ENCODE data around the gene OTC.

The OTC gene

DNA sequence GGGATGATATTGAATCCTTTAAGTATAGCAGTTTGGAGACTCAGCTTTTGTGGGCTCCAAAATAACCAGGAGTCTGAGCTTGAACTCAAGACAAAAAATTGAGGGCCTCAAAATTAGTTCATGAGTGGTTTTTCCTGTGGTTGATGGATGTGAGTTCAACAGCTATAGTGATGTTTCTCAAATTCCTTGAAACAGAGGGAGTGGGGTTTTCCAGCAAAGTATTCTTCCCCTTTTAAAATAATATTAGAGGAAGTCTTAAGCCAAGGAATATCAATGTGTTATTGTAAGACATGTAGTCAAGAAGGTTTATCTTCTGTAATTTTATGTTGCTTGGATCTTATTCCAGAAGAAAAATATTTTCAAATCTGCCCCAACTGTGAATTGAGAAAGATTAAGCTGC, 10.6 kb downstream of the OTC start:
- H3K27ac ChIP-seq (ENCODE audit: low read depth, low read length) = no peak overlapping the region
- no peaks in the 10 kb centered on the region for H3K36me3 ChIP-seq (ENCODE audit: insufficient read depth, low read length)
- H3K4me3 ChIP-seq (ENCODE audit: low read depth in 1 of 2, low read length in 2 of 2) = no peak overlapping the region
- H3K9me3 ChIP-seq (ENCODE audit: low read length) = no peaks in the 10 kb centered on the region
- no peaks in the 10 kb centered on the region for H3K4me1 ChIP-seq (ENCODE audit: insufficient read depth, low read length)
- H3K9ac ChIP-seq (ENCODE audit: low read length) = no peak overlapping the region
- H3K27me3 ChIP-seq (ENCODE audit: control insufficient read depth in 1 of 2, insufficient read depth in 2 of 2, low read length in 2 of 2) = no peaks in the 10 kb centered on the region

DNA sequence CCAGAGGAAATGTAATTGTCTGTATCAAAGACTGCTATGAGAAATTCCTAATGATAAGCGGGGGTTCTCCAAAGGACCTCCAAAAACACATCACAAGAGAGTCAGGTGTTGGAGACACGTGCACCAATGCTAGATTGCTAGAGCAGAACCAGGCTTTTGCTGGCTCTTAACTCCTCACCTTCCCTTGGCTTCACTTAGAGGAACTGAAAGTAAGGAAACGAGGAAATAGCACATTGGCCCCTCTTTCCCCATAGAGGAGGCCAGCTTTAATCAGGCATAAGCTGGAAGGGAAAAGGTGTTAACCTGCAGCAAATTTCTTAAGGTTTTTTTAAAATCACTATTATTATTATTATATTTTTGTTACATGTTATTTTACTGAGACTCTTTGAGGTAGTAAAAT, 13.6 kb downstream of the OTC start:
- Histone ChIP-seq H3K9me3 (ENCODE audit: low read length) (no peaks in the 10 kb centered on the region), H3K4me3 (ENCODE audit: low read depth in 1 of 2, low read length in 2 of 2) (no peak overlapping the region), H3K27me3 (ENCODE audit: control insufficient read depth in 1 of 2, insufficient read depth in 2 of 2, low read length in 2 of 2) (no peaks in the 10 kb centered on the region), H3K9ac (ENCODE audit: low read length) (no peak overlapping the region), H3K36me3 (ENCODE audit: insufficient read depth, low read length) (no peaks in the 10 kb centered on the region), H3K27ac (ENCODE audit: low read depth, low read length) (no peak overlapping the region), H3K4me1 (ENCODE audit: insufficient read depth, low read length) (no peaks in the 10 kb centered on the region)

DNA sequence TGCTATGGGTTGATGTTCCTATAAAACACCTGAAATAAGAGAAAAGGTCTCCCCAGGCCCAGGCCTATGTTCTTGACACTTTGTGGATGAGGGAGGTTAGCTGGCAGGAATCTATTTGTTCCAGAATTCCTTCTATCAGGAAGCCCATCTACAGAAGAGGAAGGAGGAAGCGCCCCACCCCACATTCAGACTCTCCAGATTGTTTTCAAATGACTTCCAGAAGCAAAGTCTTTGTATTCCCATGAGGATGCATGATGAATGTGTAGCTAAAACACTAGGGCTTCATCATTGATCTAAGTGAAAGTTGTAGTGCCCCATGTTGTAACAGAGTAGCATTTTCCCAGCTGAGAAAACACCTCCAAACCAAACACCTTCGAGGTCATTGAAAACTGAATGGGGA, 16.4 kb downstream of the OTC start:
- Histone ChIP-seq H3K9me3 (ENCODE audit: low read length) (no peaks in the 10 kb centered on the region), H3K27ac (ENCODE audit: low read depth, low read length) (no peak overlapping the region), H3K36me3 (ENCODE audit: insufficient read depth, low read length) (no peaks in the 10 kb centered on the region), H3K9ac (ENCODE audit: low read length) (no peak overlapping the region), H3K4me3 (ENCODE audit: low read depth in 1 of 2, low read length in 2 of 2) (no peak overlapping the region), H3K27me3 (ENCODE audit: control insufficient read depth in 1 of 2, insufficient read depth in 2 of 2, low read length in 2 of 2) (no peaks in the 10 kb centered on the region), H3K4me1 (ENCODE audit: insufficient read depth, low read length) (no peaks in the 10 kb centered on the region)

DNA sequence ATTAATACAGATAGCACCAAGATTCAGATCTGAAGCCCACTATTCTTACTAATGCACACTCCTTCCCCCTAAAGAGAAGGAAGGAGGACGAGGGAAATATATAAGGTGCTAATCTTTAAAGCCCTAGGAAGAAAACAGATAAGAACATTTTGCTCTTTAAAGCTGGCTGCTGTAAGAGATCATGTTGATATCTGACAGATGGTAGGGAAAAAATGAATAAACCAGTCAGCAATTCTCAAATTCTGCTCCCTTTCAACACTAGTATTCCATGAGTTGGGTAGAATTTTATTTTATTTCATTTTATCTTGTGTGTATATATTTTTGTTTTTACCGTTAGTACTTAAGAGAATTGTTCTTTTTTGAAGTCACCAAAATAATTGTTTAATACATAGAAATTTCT, 19.2 kb downstream of the OTC start:
- no peak overlapping the region for H3K27ac ChIP-seq (ENCODE audit: low read depth, low read length)
- no peaks in the 10 kb centered on the region for H3K4me1 ChIP-seq (ENCODE audit: insufficient read depth, low read length)

DNA sequence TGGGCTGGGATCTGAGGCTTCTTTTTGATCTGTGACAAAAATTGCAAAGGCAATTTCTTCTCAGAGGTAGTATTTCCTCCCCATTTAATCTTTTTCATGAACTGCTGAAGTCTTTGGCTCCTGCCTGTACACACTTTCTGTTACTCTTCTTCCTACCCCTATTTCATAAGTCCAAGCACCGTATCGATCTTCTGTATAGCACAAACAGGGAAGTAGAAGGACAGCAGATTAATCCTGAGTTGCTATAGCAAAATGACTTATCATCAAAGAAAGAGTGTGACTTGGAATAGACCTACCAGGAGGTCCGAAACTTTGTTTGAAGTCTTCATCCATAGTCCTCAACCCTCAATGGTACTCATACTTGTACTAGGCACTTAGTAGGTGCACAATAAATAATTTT, 22.0 kb downstream of the OTC start:
- H3K4me1 ChIP-seq (ENCODE audit: insufficient read depth, low read length) = no peaks in the 10 kb centered on the region
- H3K4me3 ChIP-seq (ENCODE audit: low read depth in 1 of 2, low read length in 2 of 2) = no peak overlapping the region
- no peak overlapping the region for H3K27ac ChIP-seq (ENCODE audit: low read depth, low read length)
- no peak overlapping the region for H3K9ac ChIP-seq (ENCODE audit: low read length)
- H3K36me3 ChIP-seq (ENCODE audit: insufficient read depth, low read length) = no peaks in the 10 kb centered on the region
- no peaks in the 10 kb centered on the region for H3K27me3 ChIP-seq (ENCODE audit: control insufficient read depth in 1 of 2, insufficient read depth in 2 of 2, low read length in 2 of 2)
- no peaks in the 10 kb centered on the region for H3K9me3 ChIP-seq (ENCODE audit: low read length)

More for the DNA sequence above, 19.2 kb downstream of the OTC start:
- Histone ChIP-seq H3K4me3 (ENCODE audit: low read depth in 1 of 2, low read length in 2 of 2) (no peak overlapping the region), H3K9me3 (ENCODE audit: low read length) (no peaks in the 10 kb centered on the region), H3K27me3 (ENCODE audit: control insufficient read depth in 1 of 2, insufficient read depth in 2 of 2, low read length in 2 of 2) (no peaks in the 10 kb centered on the region), H3K9ac (ENCODE audit: low read length) (no peak overlapping the region), H3K36me3 (ENCODE audit: insufficient read depth, low read length) (no peaks in the 10 kb centered on the region)

DNA sequence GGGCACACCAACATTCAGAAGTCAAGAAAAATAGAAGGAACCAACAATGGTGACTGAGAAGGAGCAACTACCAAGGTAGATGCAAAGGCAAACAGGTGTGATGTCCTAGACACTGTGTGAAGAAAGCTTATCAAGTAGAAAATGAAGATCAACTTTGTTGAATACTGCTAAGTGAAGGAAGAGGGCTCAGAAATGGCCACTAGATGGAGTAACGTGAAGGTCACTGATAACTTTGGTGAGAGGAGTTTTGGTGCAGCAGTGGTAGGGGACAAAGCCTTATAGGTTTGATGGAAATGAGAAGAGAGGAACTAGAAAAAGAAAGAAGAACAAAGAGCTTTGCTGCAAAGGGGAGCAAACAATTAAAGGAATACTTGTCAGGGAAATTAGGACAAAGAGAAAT, 23.5 kb downstream of the OTC start:
- Histone ChIP-seq H3K27ac (ENCODE audit: low read depth, low read length) (no peak overlapping the region), H3K9me3 (ENCODE audit: low read length) (no peaks in the 10 kb centered on the region), H3K4me3 (ENCODE audit: low read depth in 1 of 2, low read length in 2 of 2) (no peak overlapping the region), H3K9ac (ENCODE audit: low read length) (no peak overlapping the region), H3K27me3 (ENCODE audit: control insufficient read depth in 1 of 2, insufficient read depth in 2 of 2, low read length in 2 of 2) (no peaks in the 10 kb centered on the region), H3K4me1 (ENCODE audit: insufficient read depth, low read length) (no peaks in the 10 kb centered on the region), H3K36me3 (ENCODE audit: insufficient read depth, low read length) (no peaks in the 10 kb centered on the region)

DNA sequence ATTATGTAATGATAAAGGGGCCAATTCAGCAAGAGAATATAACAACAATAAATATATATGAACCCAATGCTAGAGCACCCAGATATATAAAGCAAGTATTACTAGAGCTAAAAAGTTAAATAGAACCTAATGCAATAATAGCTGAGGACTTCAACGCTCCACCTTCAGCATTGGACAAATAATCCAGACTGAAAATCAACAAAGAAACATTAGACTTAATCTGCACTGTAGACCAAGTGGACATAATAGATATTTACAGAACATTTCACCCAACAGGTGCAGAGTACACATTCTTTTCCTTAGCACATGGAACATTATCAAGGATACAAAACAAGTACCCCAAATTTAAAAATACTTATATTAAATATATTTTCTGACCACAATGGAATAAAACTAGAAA, 24.3 kb downstream of the OTC start:
- H3K9me3 ChIP-seq (ENCODE audit: low read length) = no peaks in the 10 kb centered on the region
- H3K4me3 ChIP-seq (ENCODE audit: low read depth in 1 of 2, low read length in 2 of 2) = no peak overlapping the region
- no peaks in the 10 kb centered on the region for H3K36me3 ChIP-seq (ENCODE audit: insufficient read depth, low read length)
- H3K27ac ChIP-seq (ENCODE audit: low read depth, low read length) = no peak overlapping the region
- no peaks in the 10 kb centered on the region for H3K27me3 ChIP-seq (ENCODE audit: control insufficient read depth in 1 of 2, insufficient read depth in 2 of 2, low read length in 2 of 2)
- no peaks in the 10 kb centered on the region for H3K4me1 ChIP-seq (ENCODE audit: insufficient read depth, low read length)
- no peak overlapping the region for H3K9ac ChIP-seq (ENCODE audit: low read length)

DNA sequence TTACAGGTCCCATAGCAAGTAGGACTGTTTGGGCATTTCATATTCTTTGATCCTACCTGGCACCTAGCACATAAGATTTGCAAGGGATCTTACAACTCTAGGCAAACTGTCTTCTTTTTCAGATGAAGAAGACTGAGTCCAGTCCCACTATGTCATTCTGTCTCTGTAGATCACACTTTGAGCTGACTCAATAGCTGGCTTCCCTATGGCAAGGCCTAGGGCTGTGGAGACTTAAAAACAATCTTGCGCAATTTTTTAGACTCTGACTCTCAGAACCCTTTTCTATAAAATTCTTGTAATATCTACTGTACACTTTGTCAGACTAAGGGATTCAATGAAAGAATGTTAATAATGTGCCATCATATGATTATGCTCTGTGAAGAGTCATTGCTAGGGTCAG, 26.7 kb downstream of the OTC start:
- H3K27me3 ChIP-seq (ENCODE audit: control insufficient read depth in 1 of 2, insufficient read depth in 2 of 2, low read length in 2 of 2) = no peaks in the 10 kb centered on the region
- no peak overlapping the region for H3K4me3 ChIP-seq (ENCODE audit: low read depth in 1 of 2, low read length in 2 of 2)
- H3K9ac ChIP-seq (ENCODE audit: low read length) = no peak overlapping the region
- H3K36me3 ChIP-seq (ENCODE audit: insufficient read depth, low read length) = no peaks in the 10 kb centered on the region
- H3K27ac ChIP-seq (ENCODE audit: low read depth, low read length) = no peak overlapping the region
- H3K9me3 ChIP-seq (ENCODE audit: low read length) = no peaks in the 10 kb centered on the region
- no peaks in the 10 kb centered on the region for H3K4me1 ChIP-seq (ENCODE audit: insufficient read depth, low read length)

DNA sequence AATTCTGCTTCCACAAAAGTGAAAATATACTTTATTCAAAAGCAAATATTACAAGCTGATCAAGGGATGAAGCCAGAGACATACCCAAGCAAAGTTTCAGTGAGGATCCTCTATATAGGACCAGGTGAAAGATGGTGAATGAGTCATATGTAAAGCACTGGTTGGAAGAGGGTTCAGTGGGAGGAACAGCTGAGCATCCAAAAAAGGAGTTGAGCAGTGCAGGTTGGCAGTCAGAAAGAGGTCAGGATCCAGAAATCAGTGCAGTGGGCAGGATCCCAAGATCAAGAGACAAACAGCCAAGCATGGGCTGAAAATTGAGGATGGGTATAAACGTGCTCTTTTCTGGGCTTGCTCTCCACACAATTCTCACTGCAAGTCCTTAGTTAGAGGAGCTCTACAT, 30.3 kb downstream of the OTC start:
- H3K27ac ChIP-seq (ENCODE audit: low read depth, low read length) = no peak overlapping the region

DNA sequence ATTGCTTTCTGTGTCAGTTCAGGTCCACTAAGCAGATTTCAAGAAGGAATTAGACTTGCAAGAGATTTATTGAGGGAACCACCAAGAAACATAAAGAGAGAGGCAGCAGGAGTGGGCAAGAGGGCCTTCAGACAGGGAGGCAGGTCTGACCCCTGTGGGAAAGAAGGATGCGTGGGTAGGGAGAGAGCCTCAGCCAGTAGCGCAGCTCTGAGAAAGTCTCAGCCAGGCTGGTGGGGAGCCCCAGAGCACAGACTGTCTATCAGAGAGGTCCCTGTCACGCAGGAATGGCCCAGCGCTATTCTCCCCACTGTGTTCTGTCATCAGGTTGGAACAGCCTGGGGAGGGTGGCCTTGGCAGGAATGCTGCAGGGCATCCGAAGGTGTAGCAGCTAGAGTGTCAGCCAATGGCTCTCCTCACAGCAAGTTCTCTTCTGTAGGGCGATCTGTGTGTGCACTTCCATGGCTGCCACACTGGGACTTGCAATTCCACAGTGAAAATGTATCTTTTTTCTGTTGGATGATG, 48.0 kb downstream of the OTC start:
- H3K36me3 ChIP-seq (ENCODE audit: insufficient read depth, low read length) = no peaks in the 10 kb centered on the region
- H3K9ac ChIP-seq (ENCODE audit: low read length) = no peak overlapping the region
- no peak overlapping the region for H3K4me3 ChIP-seq (ENCODE audit: low read depth in 1 of 2, low read length in 2 of 2)
- no peaks in the 10 kb centered on the region for H3K4me1 ChIP-seq (ENCODE audit: insufficient read depth, low read length)
- no peaks in the 10 kb centered on the region for H3K27me3 ChIP-seq (ENCODE audit: control insufficient read depth in 1 of 2, insufficient read depth in 2 of 2, low read length in 2 of 2)
- H3K27ac ChIP-seq (ENCODE audit: low read depth, low read length) = no peak overlapping the region
- no peaks in the 10 kb centered on the region for H3K9me3 ChIP-seq (ENCODE audit: low read length)

More for the DNA sequence above, 30.3 kb downstream of the OTC start:
- Histone ChIP-seq H3K4me1 (ENCODE audit: insufficient read depth, low read length) (no peaks in the 10 kb centered on the region), H3K27me3 (ENCODE audit: control insufficient read depth in 1 of 2, insufficient read depth in 2 of 2, low read length in 2 of 2) (no peaks in the 10 kb centered on the region), H3K4me3 (ENCODE audit: low read depth in 1 of 2, low read length in 2 of 2) (no peak overlapping the region), H3K36me3 (ENCODE audit: insufficient read depth, low read length) (no peaks in the 10 kb centered on the region), H3K9me3 (ENCODE audit: low read length) (no peaks in the 10 kb centered on the region), H3K9ac (ENCODE audit: low read length) (no peak overlapping the region)

DNA sequence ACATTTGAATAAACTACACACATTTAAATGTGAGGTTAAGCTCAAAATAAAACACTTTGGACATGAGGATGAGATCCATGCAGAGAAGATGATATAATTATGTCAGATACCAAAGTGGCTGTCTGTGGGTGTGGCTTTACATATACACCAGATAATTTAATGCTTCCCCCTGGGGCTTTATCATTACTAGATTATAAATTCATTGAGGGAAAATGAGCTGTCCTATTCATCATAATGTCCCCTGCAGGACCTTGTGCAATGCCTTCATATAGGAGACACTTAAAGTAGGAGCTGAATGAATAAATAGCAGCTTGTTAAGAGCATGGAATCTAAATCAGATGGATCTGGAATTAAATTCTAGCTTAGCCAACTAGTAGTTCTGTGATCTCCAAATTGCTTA, 49.7 kb downstream of the OTC start:
- H3K27ac ChIP-seq (ENCODE audit: low read depth, low read length) = no peak overlapping the region
- no peak overlapping the region for H3K4me3 ChIP-seq (ENCODE audit: low read depth in 1 of 2, low read length in 2 of 2)
- H3K9ac ChIP-seq (ENCODE audit: low read length) = no peak overlapping the region
- H3K9me3 ChIP-seq (ENCODE audit: low read length) = no peaks in the 10 kb centered on the region
- H3K27me3 ChIP-seq (ENCODE audit: control insufficient read depth in 1 of 2, insufficient read depth in 2 of 2, low read length in 2 of 2) = no peaks in the 10 kb centered on the region
- H3K4me1 ChIP-seq (ENCODE audit: insufficient read depth, low read length) = no peaks in the 10 kb centered on the region
- H3K36me3 ChIP-seq (ENCODE audit: insufficient read depth, low read length) = no peaks in the 10 kb centered on the region

DNA sequence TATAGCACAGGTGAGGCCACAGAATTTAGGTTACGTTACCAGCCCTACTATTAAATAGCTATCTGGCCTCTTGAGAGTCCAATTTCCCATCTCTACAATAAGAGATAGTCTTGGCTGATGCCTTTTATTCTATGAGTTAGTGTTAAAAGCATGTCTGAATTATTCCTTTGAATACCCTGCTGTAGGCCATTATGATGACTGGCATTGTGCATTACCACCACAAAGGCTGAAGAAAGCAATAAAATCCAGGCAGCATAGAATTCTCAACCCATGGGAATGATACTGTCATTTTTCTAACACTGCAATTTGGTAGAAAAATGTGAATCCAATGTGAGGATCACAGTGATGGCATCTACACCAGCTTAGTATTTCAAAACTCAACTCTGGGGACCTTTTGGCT, 51.4 kb downstream of the OTC start:
- H3K4me1 ChIP-seq (ENCODE audit: insufficient read depth, low read length) = no peaks in the 10 kb centered on the region
- no peak overlapping the region for H3K9ac ChIP-seq (ENCODE audit: low read length)
- no peak overlapping the region for H3K4me3 ChIP-seq (ENCODE audit: low read depth in 1 of 2, low read length in 2 of 2)
- no peaks in the 10 kb centered on the region for H3K36me3 ChIP-seq (ENCODE audit: insufficient read depth, low read length)
- H3K27ac ChIP-seq (ENCODE audit: low read depth, low read length) = no peak overlapping the region
- H3K9me3 ChIP-seq (ENCODE audit: low read length) = no peaks in the 10 kb centered on the region
- no peaks in the 10 kb centered on the region for H3K27me3 ChIP-seq (ENCODE audit: control insufficient read depth in 1 of 2, insufficient read depth in 2 of 2, low read length in 2 of 2)
